RPMI7951 (cell line): Measurements from ENCODE around the gene PDE4C. TPM values are rescaled to one million over a fixed set of nuclear protein-coding genes. Genes with fewer than 3 reads are reported as not detected.

Source experiments
- DNase-seq: peaks from one replicate; pipeline ENCODE4 v3.0.0-alpha.2; 2012; ENCODE audit warnings: low read depth
- total RNA-seq: library from RNA; depleted of rRNA; stranded (reverse); fragments of >200 nt; shearing (Covaris generic); gene quantifications from 2 replicates; pipeline ENCODE4 v1.2.3, GENCODE V29; 2014; rRNA removed

PDE4C gene
- 0.10 and 0.60 TPM in 2 replicates for total RNA-seq

DNA sequence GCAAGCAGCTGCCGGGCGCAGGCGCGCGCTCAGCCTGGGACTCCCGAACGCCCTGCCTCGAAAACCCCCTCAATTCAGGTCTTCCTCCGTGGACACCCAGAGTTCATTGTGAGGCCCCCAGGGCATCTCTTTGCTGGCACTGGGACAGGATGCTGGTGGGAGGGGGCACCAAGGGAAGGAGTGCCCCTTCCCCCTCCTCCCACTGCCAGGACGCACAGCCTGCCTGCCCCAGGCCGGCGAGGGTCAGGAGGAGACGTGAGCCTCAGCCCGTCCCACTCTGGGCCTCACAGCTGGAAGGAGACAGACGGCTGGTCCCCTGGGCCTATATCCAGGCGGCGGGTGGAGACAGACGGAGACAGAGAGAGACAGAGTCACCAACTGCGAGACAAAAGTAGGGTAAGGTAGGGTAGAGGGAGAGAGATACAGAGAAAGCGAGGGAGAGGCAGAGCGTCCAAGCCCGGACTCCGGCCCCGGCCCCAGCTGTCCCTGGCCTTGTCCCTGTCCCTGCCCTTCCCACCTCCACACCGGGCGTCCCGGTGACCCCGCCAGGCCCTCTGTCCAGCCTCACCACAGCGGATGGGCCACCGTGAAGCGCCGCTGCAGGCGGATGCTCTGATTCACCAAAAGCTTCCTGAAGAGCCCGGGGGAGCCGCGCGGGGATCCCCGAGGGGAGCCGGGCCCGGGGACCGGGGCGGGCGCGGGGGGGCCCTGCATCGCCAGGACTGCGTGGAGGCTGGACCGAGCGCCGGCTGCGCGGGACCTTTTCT is at the start of gene PDE4C:
PDE4C (minus strand) TSS at position 737 of the 767 bp plus-strand sequence; CDS start at position 714, 23 bp downstream.
- peak; percentile 49 for DNase-seq

DNA sequence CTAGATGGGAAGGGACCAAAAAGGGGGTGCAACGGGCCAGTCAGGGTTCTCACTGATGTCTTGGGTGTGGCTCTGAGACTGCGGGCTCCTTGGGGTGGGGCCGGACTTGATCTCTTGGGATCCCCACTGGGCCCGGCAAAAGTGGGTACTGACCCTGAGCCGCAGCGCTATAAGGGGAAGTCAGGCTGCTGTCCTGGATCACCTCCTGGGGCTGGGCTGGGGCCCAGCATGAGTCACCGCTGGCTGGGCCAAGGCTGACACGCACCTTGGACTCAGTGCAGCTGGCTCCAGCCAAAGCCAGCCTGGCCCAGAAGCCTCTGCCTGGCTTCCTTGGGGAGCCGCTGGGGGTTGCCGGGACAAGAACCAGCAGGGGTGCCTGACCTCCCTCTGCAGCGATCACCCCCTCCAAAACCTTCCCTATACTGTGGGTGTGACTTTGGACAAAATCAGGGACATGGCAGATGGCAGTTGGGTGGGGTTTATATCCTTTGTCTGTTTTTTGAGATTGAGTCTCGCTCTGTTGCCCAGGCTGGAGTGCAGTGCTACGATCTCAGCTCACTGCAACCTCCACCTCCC is 48.6 kb upstream of the PDE4C start:
- DNase-seq: peak; percentile 94

DNA sequence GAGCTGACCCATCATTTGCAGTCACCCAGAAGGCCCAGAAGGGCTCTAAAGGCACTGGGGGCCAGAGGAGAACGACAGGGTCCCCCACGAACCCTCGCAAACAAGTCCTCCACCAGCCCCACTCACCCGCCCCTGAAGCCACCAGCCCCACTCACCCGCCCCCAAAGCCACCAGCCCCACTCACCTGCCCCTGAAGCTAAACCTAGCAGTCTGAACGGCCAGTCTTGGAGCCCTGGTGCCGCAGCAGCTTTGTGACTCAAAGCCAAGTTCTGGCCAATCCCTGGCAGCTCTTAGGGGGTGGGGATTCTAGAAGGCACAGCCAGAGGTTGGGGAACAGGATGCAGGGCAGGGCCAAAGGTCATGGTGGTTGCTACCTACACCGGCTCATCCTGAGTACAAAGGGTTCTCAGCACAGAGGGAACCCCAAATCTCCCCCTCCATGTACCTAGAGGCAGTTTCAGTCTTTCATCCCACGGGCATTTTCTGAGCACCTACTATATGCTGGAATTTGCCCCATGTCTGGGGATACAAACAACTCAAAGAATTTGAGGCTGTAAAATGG is 48.1 kb upstream of the PDE4C start, which contains the start of gene IQCN:
IQCN (minus strand) TSS at position 234 of the 562 bp plus-strand sequence. CDS start 4,974 bp downstream, outside the sequence.
- DNase-seq: peak; percentile 72

DNA sequence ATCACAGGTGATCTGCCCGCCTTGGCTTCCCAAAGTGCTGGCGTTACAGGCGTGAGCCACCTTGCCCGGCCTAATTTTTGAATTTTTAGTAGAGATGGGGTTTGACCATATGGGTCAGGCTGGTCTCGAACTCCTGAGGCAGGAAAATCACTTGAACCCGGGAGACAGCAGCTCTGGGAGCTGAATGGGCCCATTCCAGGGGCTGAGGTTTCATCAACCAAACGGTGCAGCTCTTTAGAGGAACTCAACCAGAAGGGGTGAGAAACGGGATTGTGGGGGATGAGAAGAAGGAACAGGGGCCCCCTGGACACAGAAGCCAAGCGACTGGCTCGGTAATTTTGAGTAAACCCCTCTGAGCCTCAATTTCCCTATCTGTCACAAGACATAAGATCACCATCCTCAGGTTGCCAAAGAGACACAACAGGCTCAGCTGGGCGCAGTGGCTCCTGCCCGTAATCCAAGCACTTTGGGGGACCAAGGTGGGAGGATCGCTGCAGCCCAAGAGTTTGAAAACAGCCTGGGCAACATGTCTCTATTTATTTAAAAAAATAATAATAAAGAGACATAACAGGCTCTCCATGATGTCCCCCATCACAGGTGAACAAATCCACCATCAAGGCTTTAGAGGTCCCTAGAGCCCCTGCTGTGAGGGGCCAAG is 47.5 kb upstream of the PDE4C start:
- DNase-seq: no peak

DNA sequence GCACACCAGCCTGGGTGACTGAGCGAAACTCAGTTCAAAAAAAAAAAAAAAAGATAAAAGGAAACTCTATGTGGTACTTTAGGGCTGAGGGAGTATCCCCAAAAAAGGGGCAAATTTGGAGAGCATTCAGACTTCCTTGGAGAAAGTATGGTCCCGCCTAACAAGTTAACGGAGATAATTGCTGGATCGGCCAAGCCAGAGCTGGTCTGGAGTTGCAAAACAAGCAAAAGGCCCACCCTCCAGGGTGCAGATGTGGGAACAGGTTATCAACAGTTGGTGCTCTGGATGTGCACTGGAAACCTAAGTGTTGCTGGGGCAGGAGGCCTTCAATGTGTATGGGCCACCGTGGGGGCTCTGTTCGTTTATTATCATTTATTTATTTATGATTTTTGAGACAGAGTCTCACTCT is 45.2 kb upstream of the PDE4C start:
- no peak for DNase-seq

DNA sequence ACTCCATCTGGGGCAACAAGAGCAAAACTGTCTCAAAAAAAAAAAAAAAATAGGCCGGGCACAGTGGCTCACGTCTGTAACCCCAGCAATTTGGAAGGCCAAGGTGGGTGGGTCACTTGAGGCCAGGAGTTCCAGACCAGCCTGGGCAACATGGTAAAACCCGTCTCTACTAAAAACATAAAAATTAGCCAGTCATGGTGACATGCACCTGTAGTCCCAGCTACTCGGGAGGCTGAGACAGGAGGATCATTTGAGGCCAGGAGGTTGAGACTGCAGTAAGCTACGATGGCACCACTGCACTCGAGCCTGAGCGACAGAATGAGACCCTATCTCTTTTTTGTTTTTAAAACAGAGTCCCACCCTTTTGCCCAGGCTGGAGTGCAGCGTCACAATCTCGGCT is 44.1 kb upstream of the PDE4C start:
- DNase-seq: no peak

DNA sequence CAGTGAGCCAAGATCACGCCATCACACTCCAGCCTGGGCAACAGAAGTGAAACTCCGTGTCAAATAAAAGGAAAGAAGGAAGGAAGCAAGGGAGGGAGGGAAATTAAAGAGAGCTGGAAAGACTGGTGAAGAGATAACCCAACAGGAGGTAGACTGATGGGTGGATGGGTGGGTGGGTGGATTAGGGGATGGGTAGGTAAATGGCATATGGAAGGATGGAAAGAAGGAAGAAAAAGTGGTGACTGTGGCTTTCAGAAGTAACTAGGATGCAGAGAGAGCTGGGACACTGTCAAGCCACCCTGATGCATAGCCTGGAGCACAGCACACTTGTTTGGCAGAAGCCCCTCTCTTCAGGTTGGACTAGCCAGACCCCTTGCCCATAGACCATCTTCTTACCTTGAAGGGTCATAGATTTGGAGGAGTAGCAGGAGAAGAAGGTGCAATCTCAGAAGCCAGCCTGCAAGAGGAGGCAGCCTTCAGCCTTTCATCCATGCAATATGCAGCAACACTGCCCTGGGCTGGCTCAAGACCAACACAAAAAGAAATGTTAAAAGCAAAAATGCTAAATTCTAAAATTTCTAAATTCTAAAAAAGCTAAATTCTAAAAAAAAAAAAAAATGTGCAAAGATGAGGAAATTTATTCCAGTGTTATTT is 43.0 kb upstream of the PDE4C start:
- DNase-seq: no peak

DNA sequence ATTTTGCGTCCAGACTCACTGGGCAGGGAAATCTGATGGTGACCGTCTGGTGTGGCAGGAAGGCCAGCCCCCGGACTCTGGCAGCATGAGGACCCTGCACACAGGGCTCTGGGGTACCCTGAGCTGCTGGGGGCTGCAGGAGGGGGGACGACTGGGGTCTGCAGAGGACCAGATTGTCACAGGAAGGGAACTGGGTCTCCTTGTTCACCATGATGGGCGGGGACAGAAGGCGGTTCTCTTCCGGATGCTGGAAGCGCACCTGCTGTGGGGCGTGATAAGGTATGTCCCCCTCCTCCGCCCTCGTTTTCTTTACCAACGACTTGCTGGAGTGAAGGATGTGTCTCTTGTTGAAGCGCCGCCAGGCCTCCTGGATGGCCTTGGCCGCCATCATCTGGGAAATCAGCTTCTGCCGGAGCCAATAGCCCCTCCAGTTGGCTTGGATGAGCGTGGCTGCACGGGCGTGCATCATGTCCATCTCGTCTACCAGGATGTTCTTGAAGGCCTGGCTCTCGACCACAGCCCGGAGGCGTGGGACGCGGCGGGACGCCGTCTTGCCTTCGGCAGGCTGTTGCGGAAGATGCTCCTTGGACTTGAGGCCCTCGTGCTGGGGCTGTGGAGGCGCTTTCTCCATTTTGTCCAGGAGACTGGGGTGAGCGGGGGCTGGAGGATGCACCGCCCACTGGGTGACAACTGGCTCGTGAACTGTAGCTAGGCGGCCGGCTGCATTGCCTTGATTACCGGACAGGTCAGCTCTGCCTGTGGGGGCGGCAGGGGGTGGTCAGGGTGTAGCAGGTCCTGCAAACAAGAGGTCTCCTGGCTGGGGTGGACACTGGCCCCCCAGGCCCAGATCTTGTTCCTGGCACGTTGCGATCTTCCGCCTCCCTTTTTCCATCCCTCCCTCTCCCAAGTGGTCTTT is 40.8 kb upstream of the PDE4C start:
- no peak for DNase-seq

DNA sequence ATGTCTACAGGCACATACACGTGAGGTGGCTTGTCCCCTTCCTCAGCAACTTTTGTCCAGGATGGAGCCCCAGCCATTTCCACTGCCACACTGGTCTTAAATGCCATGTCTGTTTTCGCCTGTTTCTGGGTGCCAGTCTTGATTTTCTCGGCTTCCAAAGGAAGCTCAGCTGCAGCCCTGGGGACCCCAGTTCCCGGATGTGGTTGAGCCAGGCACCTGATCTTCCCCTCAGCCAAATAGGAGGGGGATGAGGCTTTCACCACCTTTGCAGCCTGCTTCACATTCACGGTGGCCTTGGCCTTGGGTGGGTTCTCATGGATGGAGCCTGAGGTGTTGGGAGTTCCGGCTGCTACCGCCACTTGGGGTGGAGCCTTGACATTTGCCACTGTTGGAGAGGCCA is 39.3 kb upstream of the PDE4C start:
- no peak for DNase-seq

DNA sequence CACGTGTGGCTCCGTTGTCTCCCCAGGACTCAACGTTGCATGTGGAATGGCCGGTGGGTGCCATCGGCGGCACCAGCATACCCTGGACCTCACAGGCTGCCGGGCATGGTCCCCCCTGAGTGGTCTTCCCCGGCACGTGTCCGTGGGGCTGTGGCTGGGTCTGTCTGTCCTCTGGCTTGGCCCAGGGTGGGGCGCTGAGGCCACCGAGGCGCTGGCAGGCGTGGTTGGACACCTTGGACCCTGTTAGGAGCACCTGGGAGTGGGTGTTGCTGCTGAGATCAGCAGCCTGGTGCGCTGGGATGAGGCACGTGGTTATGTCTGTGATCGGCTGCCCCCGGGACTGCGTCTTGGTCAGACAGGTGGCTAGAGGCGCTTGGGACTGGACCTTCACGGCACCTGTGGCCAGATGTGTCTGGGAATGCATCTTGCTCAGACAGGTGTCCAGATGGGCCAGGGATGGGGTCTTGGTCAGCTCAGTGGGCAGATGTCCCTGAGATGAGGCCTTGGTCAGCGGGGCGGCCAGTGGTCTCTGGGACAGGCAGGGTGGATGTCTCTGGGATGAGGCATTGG is 38.8 kb upstream of the PDE4C start:
- no peak for DNase-seq

DNA sequence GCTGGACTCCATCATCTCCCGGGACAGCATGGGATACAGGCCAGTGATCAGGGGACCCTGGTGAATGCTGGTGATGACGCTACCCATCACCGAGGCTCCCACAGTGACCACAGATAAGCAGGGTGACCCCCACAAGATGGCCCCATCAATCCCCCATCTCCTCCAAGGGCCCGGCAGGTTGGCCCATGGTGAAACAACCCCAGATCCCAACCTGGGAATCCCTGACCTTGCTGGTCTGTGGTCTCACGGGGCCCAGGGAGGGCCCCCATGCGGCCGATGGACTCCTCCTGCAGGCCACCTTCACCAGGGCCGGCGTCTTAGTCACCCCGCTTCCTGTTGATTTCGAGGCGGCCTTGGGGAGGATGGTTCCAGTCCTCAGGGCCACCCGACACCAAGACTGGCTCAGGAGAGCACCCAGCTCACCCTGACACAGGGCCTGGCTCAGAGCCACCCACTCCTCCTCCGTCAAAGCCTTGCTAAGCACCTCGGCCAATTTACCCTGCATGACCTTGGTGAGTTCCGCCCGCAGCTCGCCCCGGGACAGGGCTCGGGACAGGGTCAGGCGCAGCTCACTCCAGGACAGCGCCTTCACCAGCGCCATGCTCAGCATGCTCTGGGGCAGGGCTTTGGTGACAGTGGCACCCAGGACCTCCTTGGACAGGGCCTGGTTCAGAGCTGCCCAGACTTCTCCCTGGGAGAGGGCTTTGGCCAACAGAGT is 38.1 kb upstream of the PDE4C start:
- no peak for DNase-seq

DNA sequence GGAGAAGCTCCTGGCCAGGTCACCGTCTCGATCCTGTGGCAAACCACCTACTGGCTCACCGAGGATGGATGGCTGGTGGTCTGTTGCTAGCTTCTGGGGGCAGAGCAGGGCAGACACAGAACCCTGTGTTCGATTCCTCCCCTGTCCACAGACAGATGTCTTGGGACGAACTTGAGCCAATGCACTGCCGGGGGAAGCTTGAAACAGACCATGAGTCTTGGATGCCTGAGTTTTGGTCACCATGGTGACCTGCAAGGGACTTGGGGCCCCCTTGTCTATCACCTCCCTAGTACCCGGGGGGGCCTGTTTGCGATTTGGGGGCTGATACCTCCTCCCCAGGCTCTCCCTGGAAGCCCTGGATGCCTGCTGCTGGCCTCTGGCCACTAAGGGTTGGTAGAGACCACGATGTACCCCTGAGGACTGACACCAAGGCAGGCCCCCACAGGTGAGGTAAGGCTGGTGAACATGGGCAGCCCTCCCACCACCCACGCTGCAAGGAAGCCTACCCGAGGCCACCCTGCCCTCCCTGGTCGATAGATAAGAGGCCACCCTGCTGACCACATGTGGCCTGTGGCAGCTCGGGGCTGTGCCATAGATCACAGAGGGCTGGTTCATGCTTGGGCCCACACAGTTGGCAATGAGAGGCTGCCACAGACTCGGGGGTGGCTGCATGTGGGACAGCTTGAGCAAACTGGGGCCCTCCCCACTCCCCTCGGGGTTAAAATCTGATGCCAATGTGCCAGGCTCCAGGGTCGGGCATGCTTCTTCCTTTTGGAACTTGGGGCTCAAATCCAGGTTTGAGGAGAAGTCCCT is 37.3 kb upstream of the PDE4C start:
- no peak for DNase-seq

DNA sequence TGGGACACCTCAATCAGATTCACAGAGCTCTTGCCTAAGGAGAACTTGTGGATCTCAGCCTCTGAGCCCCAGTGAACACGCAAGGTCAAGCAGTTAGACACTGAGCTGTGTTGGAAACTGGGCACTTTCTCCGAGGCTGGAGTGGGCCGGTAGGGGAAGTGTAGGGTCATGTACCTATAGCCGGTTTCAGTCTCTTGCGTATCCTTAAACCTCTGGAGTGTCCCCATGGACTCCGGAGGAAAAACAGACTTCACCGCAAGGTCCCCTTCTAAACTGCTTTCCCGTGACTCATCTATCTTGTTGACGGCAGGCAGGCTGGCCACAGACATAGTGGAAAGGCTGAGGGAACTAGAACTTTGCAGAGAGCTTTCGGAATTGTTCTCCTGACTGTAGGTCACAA is 36.7 kb upstream of the PDE4C start:
- peak; percentile 54 for DNase-seq

DNA sequence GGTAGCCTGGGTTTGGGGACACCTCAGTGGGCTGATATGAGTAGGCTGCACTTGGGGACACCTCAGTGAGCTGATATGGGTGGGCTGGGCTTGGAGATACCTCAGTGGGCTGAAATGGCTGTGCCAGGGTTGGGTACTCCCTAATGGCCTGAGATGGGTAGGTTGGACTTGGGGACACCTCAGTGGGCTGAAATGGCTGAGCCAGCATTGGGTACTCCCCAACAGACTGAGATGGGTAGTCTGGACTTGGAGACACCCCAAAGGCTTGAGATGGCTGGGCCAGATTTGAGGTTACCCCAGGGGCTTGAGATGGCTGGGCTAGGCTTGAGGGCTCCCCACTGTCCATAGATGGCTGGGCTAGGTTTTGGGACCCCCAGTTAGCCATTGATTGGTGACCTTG is 35.9 kb upstream of the PDE4C start:
- no peak for DNase-seq

DNA sequence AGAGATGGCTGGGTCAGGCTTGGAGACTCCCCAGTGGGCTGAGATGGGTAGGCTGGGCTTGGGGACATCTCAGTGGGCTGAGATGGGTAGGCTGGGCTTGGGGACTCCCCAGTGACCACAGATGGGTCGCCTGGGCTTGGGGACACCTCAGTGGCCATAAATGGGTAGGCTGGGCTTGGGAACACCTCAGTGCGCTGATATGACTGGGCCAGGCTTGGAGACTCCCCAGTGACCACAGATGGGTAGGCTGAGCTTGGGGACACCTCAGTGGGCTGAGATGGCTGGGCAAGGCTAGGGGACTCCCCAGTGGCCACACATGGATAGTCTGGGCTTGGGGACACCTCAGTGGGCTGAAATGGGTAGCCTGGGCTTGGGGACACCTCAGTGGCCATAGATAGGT is 35.2 kb upstream of the PDE4C start:
- no peak for DNase-seq

DNA sequence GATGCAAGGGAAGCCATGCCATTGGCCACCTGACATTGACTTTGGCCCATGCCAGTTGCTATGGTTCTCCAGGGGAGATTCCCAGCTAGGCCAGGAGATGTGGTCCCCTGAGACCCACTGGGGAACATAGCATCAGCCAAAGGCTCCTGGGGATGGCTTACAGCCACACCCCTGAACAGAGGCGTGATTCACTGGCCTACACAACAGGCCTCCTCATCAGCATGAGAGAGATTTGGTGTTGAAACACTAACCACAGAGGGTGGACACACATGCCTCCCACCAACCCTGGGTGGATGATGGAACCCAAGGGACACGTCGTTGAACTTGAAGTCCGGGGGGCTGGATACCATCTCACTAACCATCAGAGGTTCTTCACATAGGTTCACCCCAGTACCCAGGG is 33.7 kb upstream of the PDE4C start:
- DNase-seq: no peak

DNA sequence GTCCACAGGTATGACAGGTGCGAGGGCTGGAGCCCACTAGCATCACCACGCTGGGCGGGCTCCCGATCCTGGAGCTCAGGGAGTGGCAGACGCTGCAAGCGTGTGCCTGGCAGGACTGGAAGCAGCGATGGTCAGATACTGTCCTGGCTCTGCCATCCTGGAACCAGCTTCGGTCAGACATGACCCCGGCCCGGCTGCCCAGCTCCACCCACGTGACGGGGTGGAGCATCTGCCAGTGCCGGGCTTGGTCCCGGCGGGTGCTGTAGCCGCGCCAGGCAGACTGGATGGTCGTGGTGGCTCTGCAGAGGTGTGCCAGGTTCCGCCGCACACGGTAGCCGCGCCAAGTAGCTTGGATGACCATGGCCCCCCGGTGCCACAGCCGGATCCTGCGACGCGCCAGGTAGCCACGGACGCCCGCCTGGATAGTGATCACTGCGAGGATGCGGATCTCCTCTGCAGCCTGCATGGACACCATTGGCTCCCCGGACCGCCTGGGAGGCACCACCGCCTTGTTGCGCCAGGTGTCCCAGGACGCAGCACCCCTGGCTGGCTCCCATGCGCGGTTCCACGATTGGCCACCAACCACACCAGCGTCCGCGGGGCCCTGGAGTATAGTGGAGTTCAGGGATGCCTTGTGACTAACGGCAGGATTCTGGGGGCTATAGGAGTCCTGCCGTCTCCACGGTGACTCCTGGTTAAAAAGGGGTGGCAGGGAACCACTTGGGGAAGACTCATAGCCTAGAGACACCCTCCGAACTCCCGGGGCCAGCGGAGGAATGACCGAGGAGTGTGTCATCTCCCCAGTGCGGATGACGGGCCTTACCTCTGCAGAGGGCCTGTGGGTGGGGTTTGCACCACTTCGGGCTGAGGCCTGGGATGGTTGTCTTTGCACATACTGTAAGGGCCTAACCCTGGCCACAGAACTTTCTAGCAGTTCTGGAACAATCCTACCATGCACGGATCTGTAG is 31.5 kb upstream of the PDE4C start:
- DNase-seq: no peak
